NCI-H2171 (cell line): ENCODE results near the gene SAXO1.
"Not testable (repeated sequence)": the region's sequence is repeated elsewhere in the genome, so short reads cannot be mapped to it uniquely, and the experiment has no call there.

ENCODE experiments used
- DNase-seq: peaks from one replicate; lab custom pipeline; 2025; lab: John Stamatoyannopoulos, UW

Gene SAXO1

GRCh38 chr9:18970393-18970792 lies 62.6 kb downstream of the SAXO1 start:
- DNase-seq = no peak

- DNase-seq = no peak
Measured at GRCh38 chr9:18969128-18969527, 63.9 kb downstream of the SAXO1 start.

- no peak for DNase-seq
Measured at GRCh38 chr9:18955626-18956025, 77.4 kb downstream of the SAXO1 start.

GRCh38 chr9:18951936-18952335 lies 81.1 kb downstream of the SAXO1 start:
- no peak for DNase-seq

GRCh38 chr9:18947892-18948339 lies 85.1 kb downstream of the SAXO1 start:
- no peak for DNase-seq

- DNase-seq = no peak
Measured at GRCh38 chr9:18942801-18943200, 90.2 kb downstream of the SAXO1 start.

GRCh38 chr9:18941060-18941740 lies 91.8 kb downstream of the SAXO1 start:
- DNase-seq = no peak

GRCh38 chr9:18939943-18940342 lies 93.1 kb downstream of the SAXO1 start:
- no peak for DNase-seq

- DNase-seq = no peak
Measured at GRCh38 chr9:18936094-18936871, 96.7 kb downstream of the SAXO1 start.

- DNase-seq = no peak
Measured at GRCh38 chr9:18935541-18935940, 97.5 kb downstream of the SAXO1 start.

GRCh38 chr9:18930611-18931010 lies 102.4 kb downstream of the SAXO1 start:
- not testable (repeated sequence) for DNase-seq

GRCh38 chr9:18928711-18929110 lies 104.3 kb downstream of the SAXO1 start:
- DNase-seq = no peak

- DNase-seq = no peak
Measured at GRCh38 chr9:18926513-18926912, 106.5 kb downstream of the SAXO1 start.

GRCh38 chr9:18925880-18926279 lies 107.1 kb downstream of the SAXO1 start:
- DNase-seq = no peak

GRCh38 chr9:18923671-18924430 lies 109.2 kb downstream of the SAXO1 start:
- DNase-seq = no peak

GRCh38 chr9:18923167-18923566 lies 109.8 kb downstream of the SAXO1 start:
- DNase-seq = no peak

GRCh38 chr9:18922161-18922885 lies 110.7 kb downstream of the SAXO1 start:
- no peak for DNase-seq

- no peak for DNase-seq
Measured at GRCh38 chr9:18921366-18922075, 111.5 kb downstream of the SAXO1 start.

- DNase-seq = no peak
Measured at GRCh38 chr9:18920141-18921084, 112.6 kb downstream of the SAXO1 start.

GRCh38 chr9:18911714-18912342 lies 121.2 kb downstream of the SAXO1 start:
- DNase-seq = no peak
